Measurements from ENCODE around the gene PINK1. TPM values are rescaled to one million over a fixed set of nuclear protein-coding genes. Genes with fewer than 3 reads are reported as not detected.

The PINK1 gene
- 3.8 and 4.7 TPM in 2 replicates for total RNA-seq

DNA sequence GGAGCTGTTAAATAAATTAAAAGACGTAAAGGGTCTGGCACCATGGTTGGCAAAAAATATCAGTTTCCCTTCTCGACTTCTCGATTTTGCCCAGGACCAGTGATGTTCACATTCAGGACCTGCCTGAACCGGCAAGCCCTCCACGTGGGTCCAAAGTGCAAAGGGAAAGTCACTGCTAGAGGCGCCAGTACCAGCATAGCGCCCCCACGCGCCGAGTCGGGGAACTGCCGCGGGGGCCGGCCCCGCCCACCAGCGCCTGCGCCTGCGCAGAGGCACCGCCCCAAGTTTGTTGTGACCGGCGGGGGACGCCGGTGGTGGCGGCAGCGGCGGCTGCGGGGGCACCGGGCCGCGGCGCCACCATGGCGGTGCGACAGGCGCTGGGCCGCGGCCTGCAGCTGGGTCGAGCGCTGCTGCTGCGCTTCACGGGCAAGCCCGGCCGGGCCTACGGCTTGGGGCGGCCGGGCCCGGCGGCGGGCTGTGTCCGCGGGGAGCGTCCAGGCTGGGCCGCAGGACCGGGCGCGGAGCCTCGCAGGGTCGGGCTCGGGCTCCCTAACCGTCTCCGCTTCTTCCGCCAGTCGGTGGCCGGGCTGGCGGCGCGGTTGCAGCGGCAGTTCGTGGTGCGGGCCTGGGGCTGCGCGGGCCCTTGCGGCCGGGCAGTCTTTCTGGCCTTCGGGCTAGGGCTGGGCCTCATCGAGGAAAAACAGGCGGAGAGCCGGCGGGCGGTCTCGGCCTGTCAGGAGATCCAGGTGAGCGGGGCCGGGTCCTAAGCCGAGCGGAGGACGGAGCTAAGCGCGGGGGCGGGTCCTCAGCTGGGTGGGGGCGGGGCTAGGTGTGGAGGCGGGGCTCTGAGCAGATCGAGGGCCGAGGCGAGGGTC is at the start of gene PINK1:
Gene PINK1, plus strand, starts transcription at position 269 of the 875 bp plus-strand sequence. Its CDS starts 91 bp downstream, at position 360.
- H3K9me3 Mint-ChIP-seq, result no peaks in the 10 kb centered on the region
- H3K27me3 Mint-ChIP-seq (ENCODE audit: low read depth), result peaks cover 1% of the 10 kb centered on the region
- peaks cover 6% of the 10 kb centered on the region for H3K4me1 Mint-ChIP-seq (ENCODE audit: low read depth)
- DNase-seq (ENCODE audit: low spot score), result peak; percentile 86
- peak within 1 kb of the TSS; percentile 80 for H3K4me3 Mint-ChIP-seq (ENCODE audit: low read depth)
- peak within 1 kb of the TSS; percentile 33 for H3K27ac Mint-ChIP-seq
- H3K36me3 Mint-ChIP-seq (ENCODE audit: low read depth), result no peaks in the 10 kb centered on the region
- intact Hi-C loops (cut with micrococcal nuclease), result loop anchor here (2.0 to 5.0 kb wide), 2 partner anchors 59 to 126 kb away; partner anchors contain the start of gene MUL1

DNA sequence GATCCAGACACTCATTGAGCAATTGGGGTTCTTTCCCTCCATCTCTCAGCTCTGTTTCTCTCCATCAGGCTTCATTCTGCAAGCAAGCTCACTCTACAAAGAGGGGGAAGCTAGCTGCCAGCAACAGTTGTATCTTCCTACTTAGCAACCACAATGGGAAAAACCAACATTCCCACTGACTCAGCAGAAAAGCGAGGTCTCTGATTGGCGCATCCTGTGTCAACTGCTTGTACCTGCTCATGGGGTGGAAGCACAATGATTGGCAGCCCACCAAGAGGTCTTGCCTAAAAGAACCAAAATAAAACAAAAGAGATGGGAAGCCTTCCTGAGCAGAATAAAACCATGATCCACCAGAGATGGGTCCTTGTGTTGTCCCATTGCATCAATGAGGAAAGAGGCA is 48.4 kb upstream of the PINK1 start:
- Mint-ChIP-seq H3K27me3 (ENCODE audit: low read depth) (peaks cover 19% of the 10 kb centered on the region), H3K9me3 (no peaks in the 10 kb centered on the region), H3K4me3 (ENCODE audit: low read depth) (no peak overlapping the region), H3K4me1 (ENCODE audit: low read depth) (peaks cover 9% of the 10 kb centered on the region), H3K27ac (no peak overlapping the region), H3K36me3 (ENCODE audit: low read depth) (no peaks in the 10 kb centered on the region)
- no peak for DNase-seq (ENCODE audit: low spot score)
- intact Hi-C loops (cut with micrococcal nuclease), result no loop called here

DNA sequence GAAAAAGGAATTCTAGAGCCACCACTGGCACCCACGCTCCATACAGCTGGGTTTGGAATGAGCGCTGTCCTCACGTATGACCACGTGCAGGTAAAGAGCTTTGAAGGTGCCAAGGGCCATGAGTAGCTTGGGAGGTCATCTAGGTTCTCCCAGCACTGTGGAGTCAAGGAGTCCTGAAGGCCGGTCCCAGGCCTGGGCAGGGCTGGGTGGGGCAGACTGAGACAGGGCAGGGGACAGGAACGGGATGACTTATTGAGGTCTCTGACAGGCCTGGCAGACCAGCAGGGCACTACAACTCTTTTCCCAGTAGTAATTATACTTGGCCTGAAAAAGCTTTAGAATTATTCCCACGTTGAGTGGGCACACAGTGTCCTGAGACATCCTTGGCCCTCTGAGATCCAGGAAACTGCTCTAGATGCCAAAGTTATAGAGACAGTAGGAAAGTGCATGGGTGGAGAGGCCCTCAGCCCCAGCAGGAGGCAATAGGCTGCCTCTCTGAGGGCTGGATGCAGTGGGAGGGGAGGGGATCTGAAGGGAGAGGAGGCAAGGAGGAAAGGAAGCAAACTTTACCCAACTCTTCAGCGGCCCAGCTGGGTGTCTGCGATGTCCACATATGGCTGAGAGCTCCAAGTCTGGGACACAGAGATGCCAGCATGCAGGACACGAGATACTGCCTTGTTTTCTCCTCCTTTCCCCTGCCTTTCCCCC is 46.2 kb upstream of the PINK1 start:
- H3K27me3 Mint-ChIP-seq (ENCODE audit: low read depth), result peaks cover 32% of the 10 kb centered on the region
- H3K4me3 Mint-ChIP-seq (ENCODE audit: low read depth), result no peak overlapping the region
- peaks cover 9% of the 10 kb centered on the region for H3K4me1 Mint-ChIP-seq (ENCODE audit: low read depth)
- DNase-seq (ENCODE audit: low spot score), result no peak
- H3K27ac Mint-ChIP-seq, result no peak overlapping the region
- no peaks in the 10 kb centered on the region for H3K9me3 Mint-ChIP-seq
- intact Hi-C loops (cut with micrococcal nuclease), result no loop called here
- H3K36me3 Mint-ChIP-seq (ENCODE audit: low read depth), result no peaks in the 10 kb centered on the region

DNA sequence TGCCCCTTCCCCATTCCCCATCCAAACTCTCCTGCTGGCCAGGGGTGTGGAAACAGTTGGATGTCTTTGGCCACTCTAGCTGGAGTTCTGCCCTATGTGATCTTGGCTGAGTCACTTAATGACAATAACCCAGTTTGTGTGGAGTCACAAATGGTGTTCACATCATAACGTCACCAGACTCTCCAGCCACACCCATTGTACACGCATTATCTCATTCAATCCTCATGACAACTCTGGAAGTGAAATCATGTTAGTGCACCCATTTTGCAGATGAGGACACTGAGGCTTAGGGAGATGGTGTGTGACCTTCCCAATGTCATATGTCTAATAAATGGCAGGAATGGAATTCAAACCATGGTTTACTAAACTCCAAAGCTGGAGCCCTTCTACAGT is 45.6 kb upstream of the PINK1 start:
- intact Hi-C loops (cut with micrococcal nuclease), result no loop called here
- peaks cover 35% of the 10 kb centered on the region for H3K27me3 Mint-ChIP-seq (ENCODE audit: low read depth)
- DNase-seq (ENCODE audit: low spot score), result no peak
- H3K36me3 Mint-ChIP-seq (ENCODE audit: low read depth), result no peaks in the 10 kb centered on the region
- peaks cover 9% of the 10 kb centered on the region for H3K4me1 Mint-ChIP-seq (ENCODE audit: low read depth)
- H3K4me3 Mint-ChIP-seq (ENCODE audit: low read depth), result no peak overlapping the region
- no peaks in the 10 kb centered on the region for H3K9me3 Mint-ChIP-seq
- H3K27ac Mint-ChIP-seq, result no peak overlapping the region

DNA sequence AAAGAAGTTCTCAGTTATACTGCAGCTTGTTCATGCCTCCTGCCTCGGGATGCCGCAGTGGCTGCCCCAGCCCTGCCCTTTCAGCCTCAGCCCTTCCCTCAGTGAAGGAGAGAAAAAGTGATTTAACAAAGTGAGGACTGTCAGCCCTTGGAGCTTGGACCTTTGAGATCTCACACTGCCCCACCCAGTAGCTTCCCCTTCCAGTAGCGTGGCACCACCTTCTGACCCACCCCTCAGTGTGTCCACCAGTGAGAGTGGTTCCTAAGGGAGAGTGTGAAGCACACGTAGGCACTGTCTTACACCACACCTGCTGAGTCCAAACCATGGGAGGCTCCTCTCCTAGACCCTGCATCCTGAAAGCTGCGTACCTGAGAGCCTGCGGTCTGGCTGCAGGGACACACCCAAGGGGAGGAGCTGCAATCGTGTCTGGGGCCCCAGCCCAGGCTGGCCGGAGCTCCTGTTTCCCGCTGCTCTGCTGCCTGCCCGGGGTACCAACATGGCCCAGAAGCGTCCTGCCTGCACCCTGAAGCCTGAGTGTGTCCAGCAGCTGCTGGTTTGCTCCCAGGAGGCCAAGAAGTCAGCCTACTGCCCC is 44.5 kb upstream of the PINK1 start, which contains the start of gene CDA:
Gene CDA, plus strand, starts transcription at position 464 of the 592 bp plus-strand sequence. Its CDS starts 33 bp downstream, at position 497.
- peaks cover 35% of the 10 kb centered on the region for H3K27me3 Mint-ChIP-seq (ENCODE audit: low read depth)
- H3K36me3 Mint-ChIP-seq (ENCODE audit: low read depth), result no peaks in the 10 kb centered on the region
- intact Hi-C loops (cut with micrococcal nuclease), result no loop called here
- H3K4me3 Mint-ChIP-seq (ENCODE audit: low read depth), result no peak within 1 kb of the TSS
- H3K27ac Mint-ChIP-seq, result no peak within 1 kb of the TSS
- no peaks in the 10 kb centered on the region for H3K9me3 Mint-ChIP-seq
- peaks cover 9% of the 10 kb centered on the region for H3K4me1 Mint-ChIP-seq (ENCODE audit: low read depth)
- DNase-seq (ENCODE audit: low spot score), result no peak

DNA sequence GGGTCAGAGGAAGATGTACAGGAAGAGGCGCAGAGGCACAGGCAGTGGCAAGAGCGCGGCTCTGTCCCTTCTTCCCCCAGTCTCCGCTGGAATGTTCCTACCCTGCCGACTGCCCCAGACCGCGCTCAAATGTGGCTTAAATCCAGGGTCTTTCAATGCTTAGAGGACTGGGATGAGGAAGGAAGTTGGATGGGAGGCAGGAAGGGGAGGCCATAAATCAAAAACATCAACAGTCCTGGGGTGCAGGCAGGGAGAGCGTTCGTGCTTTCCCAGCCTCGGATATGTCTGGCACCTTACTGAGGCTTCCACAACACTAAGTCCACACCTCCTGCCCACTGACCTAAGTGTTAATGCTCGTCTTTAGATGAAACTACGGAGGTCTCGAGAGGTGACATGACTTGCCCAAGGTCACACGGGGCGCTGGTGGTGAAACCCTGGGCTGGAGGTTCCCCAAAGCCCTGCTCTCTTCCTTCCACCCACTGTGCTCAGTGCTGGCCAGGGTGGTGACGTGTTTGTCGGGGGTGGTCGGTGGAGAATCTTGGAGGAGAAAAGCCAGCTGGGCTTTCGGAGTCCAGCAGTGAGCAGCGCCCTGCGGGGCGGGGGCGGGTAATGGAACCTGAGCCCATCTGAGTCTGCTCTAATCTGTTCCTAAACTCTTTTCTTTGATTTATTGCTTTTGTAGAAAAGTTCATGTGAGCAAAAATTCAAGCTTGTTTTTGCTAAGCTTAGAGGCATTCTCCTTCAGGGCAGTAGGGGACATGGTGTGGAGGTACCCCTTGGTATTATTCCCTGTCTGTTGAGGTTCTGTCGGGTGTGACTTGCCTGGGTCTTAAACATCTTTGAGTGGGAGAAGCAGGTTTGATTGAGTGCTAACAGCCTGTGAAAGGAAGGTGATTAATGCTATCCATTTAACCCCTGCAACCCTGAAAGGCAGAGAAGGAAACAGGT is 43.7 kb upstream of the PINK1 start:
- no peak overlapping the region for H3K27ac Mint-ChIP-seq
- no peaks in the 10 kb centered on the region for H3K36me3 Mint-ChIP-seq (ENCODE audit: low read depth)
- H3K4me1 Mint-ChIP-seq (ENCODE audit: low read depth), result peaks cover 9% of the 10 kb centered on the region
- intact Hi-C loops (cut with micrococcal nuclease), result no loop called here
- no peaks in the 10 kb centered on the region for H3K9me3 Mint-ChIP-seq
- no peak for DNase-seq (ENCODE audit: low spot score)
- H3K4me3 Mint-ChIP-seq (ENCODE audit: low read depth), result no peak overlapping the region
- peaks cover 37% of the 10 kb centered on the region for H3K27me3 Mint-ChIP-seq (ENCODE audit: low read depth)

DNA sequence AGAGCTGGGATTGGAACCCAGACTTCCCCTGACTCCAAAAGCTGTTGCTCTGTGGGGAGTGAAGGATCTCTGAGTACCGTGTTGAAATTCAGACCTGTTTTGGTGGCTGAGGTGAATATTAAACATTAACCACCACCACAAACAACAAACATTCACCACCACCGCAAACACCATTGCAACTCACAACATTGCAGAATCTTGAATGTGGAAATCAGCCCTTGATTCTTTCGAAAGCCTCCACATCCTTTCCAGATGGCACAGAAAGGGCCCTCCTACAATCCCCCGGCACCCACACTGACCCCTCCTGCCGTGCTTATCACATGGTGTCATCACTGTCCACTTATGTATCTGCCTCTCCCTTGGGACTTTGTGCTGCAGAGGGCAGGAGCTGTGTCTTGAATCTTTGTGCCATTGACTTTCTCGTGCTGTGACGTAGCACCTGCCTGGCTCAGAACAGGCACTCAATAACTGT is 42.9 kb upstream of the PINK1 start:
- DNase-seq (ENCODE audit: low spot score), result no peak
- H3K4me1 Mint-ChIP-seq (ENCODE audit: low read depth), result peaks cover 9% of the 10 kb centered on the region
- H3K9me3 Mint-ChIP-seq, result no peaks in the 10 kb centered on the region
- H3K4me3 Mint-ChIP-seq (ENCODE audit: low read depth), result no peak overlapping the region
- H3K27me3 Mint-ChIP-seq (ENCODE audit: low read depth), result peaks cover 41% of the 10 kb centered on the region
- no peaks in the 10 kb centered on the region for H3K36me3 Mint-ChIP-seq (ENCODE audit: low read depth)
- intact Hi-C loops (cut with micrococcal nuclease), result no loop called here
- H3K27ac Mint-ChIP-seq, result no peak overlapping the region

DNA sequence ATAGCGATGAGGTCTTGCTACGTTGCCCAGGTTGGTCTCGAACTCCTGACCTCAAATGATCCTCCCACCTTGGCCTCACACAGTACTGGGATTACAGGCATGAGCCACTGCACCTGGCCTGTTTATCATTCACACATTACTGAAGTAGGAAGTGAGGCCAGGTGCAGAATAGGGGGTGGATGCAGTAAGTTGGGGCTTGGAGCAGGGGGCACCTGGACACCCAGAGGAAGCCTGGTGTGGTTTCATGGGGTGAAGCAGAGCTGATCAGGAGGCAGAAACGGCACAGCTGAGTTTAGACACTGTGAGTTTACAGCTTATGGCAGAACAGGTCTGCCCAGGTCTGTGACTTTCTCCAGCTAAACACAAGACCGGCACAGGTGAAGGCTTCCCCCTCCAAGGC is 39.5 kb upstream of the PINK1 start:
- peaks cover 6% of the 10 kb centered on the region for H3K4me1 Mint-ChIP-seq (ENCODE audit: low read depth)
- intact Hi-C loops (cut with micrococcal nuclease), result no loop called here
- no peak overlapping the region for H3K27ac Mint-ChIP-seq
- no peaks in the 10 kb centered on the region for H3K36me3 Mint-ChIP-seq (ENCODE audit: low read depth)
- no peak overlapping the region for H3K4me3 Mint-ChIP-seq (ENCODE audit: low read depth)
- no peaks in the 10 kb centered on the region for H3K9me3 Mint-ChIP-seq
- H3K27me3 Mint-ChIP-seq (ENCODE audit: low read depth), result peaks cover 38% of the 10 kb centered on the region
- no peak for DNase-seq (ENCODE audit: low spot score)

DNA sequence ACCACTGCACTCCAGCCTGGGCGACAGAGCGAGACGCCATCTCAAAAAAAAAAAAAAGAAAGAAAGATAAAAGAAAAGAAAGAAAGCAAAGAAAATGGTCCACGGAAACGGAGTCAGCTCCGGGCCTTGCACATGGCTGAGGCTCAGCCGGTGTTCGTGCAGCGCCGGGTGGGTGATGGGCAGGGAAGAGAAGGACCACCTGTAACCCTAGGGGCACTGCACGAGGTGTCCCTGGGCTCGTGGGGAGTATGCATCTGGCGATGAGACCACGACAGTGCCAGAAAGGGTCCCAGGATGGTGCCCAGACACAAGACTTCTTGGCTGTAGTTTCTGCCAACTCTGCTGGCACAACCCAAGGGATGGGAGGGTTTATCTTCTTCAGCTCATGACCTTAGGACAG is 38.5 kb upstream of the PINK1 start:
- no peaks in the 10 kb centered on the region for H3K9me3 Mint-ChIP-seq
- DNase-seq (ENCODE audit: low spot score), result no peak
- intact Hi-C loops (cut with micrococcal nuclease), result no loop called here
- H3K4me1 Mint-ChIP-seq (ENCODE audit: low read depth), result no peaks in the 10 kb centered on the region
- no peaks in the 10 kb centered on the region for H3K36me3 Mint-ChIP-seq (ENCODE audit: low read depth)
- H3K27me3 Mint-ChIP-seq (ENCODE audit: low read depth), result peaks cover 32% of the 10 kb centered on the region
- no peak overlapping the region for H3K4me3 Mint-ChIP-seq (ENCODE audit: low read depth)
- H3K27ac Mint-ChIP-seq, result no peak overlapping the region

DNA sequence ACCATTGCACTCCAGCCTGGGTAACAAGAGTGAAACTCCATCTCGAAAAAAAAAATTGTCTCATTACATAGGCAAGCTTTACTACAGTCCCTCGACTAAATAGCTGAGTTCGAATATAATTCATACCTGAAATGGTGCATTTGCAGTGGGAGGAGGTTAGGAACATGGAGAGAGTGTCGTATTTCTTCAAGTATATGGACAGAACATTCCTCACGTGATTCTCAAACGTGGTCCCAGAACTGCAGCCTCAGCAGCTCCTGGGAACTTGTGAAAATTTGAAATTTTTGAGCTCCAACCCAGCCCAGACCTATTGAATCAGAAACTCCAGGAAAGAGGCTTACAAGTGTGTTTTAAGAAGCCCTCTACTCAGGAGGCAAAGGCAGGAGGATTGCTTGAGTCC is 37.2 kb upstream of the PINK1 start:
- DNase-seq (ENCODE audit: low spot score), result no peak
- H3K4me3 Mint-ChIP-seq (ENCODE audit: low read depth), result no peak overlapping the region
- H3K27ac Mint-ChIP-seq, result no peak overlapping the region
- H3K9me3 Mint-ChIP-seq, result no peaks in the 10 kb centered on the region
- H3K36me3 Mint-ChIP-seq (ENCODE audit: low read depth), result no peaks in the 10 kb centered on the region
- intact Hi-C loops (cut with micrococcal nuclease), result no loop called here
- no peaks in the 10 kb centered on the region for H3K4me1 Mint-ChIP-seq (ENCODE audit: low read depth)
- peaks cover 22% of the 10 kb centered on the region for H3K27me3 Mint-ChIP-seq (ENCODE audit: low read depth)

DNA sequence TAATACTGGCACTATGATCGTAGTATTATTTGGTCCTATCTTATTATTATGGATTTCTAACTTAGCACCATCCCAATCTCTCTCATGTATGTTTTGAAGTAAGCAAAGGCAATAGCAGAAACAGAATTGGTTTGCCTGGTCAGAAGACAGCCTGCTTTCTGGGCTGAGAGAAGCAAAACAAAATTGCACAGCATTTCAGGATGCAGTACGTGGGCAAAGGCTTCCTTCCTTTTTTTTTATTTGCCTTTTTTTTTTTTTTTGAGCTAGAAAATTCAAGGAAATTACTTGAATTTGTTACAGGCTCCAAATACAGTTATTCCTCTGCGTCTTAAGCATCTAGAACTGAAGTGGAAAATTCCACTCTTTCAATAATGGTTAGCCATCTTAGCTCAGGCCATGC is 35.6 kb upstream of the PINK1 start:
- DNase-seq (ENCODE audit: low spot score), result no peak
- no peaks in the 10 kb centered on the region for H3K9me3 Mint-ChIP-seq
- H3K4me1 Mint-ChIP-seq (ENCODE audit: low read depth), result no peaks in the 10 kb centered on the region
- intact Hi-C loops (cut with micrococcal nuclease), result no loop called here
- H3K36me3 Mint-ChIP-seq (ENCODE audit: low read depth), result no peaks in the 10 kb centered on the region
- H3K4me3 Mint-ChIP-seq (ENCODE audit: low read depth), result no peak overlapping the region
- peaks cover 14% of the 10 kb centered on the region for H3K27me3 Mint-ChIP-seq (ENCODE audit: low read depth)
- H3K27ac Mint-ChIP-seq, result no peak overlapping the region

DNA sequence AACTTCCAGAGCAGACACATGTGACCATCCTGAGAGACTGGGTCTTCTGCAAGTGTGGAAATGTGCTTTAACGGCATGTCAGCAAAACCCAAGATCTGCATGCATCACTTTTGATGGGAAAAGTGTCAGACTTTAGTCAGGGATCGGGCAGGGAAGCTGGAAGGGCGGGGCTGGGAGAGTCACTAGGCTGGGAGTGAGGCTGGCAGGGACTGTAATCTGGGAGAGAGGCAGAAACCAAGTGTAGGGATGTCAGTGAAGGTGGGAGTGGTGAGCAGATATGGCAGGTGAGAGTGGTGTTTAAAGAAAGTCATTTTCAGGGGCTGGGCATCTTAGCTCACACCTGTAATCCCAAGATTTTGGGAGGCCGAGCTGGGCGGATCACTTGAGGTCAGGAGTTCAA is 33.1 kb upstream of the PINK1 start:
- Mint-ChIP-seq H3K9me3 (no peaks in the 10 kb centered on the region), H3K4me1 (ENCODE audit: low read depth) (no peaks in the 10 kb centered on the region), H3K4me3 (ENCODE audit: low read depth) (no peak overlapping the region), H3K36me3 (ENCODE audit: low read depth) (no peaks in the 10 kb centered on the region), H3K27me3 (ENCODE audit: low read depth) (peaks cover 10% of the 10 kb centered on the region), H3K27ac (no peak overlapping the region)
- intact Hi-C loops (cut with micrococcal nuclease), result no loop called here
- no peak for DNase-seq (ENCODE audit: low spot score)

Measured in activated T-helper 2 cell treated with anti-CD3 and anti-CD28 coated beads, Interferon-gamma antibody, Interleukin-2, Interleukin-4, amounts not matched to agents 10 μg/mL and 5 μg/mL and 100 μg/mL, durations not matched to agents 14 hours and 24 hours and 36 hours (primary cell).